Esophagus muscularis mucosa (tissue), 4 donors: ENCODE data around the gene NRIP1.

Experiments used
- CTCF ChIP-seq, 3 experiments: fragments of 200-600 bp in 2 of 3; fragments of 450-650 bp in 1 of 3; sonication (generic) in 2 of 3; IDR thresholded peaks; one replicate each; pipeline ENCODE4 v1.5.1; 2017 to 2019; ENCODE audit warnings: antibody characterized with exemption in 3 of 3, mild to moderate bottlenecking in 2 of 3, moderate library complexity in 1 of 3
- EP300 ChIP-seq: sonication (generic); formaldehyde crosslinking; IDR thresholded peaks from one replicate; pipeline ENCODE4 v1.6.1; 2017; ENCODE audit warnings: antibody characterized with exemption
- POLR2A ChIP-seq: fragments of 450-650 bp; IDR thresholded peaks from one replicate; pipeline ENCODE4 v1.6.1; 2017; ENCODE audit warnings: antibody characterized with exemption, moderate library complexity, mild to moderate bottlenecking, low read depth
- POLR2AphosphoS5 ChIP-seq, 2 donors: sonication (generic); formaldehyde crosslinking; IDR thresholded peaks; one replicate each; pipeline ENCODE4 v1.6.1; 2017; ENCODE audit warnings: antibody characterized with exemption in 2 of 2

DNA sequence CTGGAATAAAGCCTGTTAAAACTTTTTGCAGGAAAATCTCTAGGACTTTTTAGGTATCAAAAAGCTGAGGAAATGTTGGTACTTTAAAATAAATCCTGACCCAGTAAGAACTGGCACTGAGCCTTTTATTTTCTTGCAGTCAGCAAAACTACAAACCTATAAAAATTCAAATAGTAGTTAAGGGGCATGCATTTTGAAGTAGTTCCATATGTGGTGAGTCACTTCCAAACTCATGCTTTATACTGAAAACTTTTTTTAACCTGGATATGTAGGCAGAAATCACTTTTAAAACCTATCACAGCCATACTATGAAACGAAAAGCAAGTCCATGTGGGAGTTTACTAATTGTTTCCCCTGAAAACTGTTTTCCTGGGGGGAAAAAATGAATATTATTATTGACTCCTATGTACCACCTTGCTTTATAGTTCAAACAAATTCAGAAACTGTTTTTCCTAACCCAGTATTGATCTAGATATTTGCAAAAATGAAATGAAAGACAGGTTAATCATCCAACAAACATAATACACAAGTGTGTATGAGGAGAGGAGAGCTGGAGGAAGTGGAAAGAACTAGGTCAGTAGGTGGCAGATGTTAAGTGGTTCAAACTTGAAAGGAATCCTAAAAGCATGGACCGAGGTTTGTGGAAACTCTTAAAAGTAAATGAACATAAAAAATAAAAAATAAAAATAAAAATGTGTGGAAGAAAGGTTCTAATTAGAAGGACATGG is 30.5 kb downstream of the NRIP1 start:
- TF ChIP-seq CTCF (IDR thresholded peaks at IDR 0.05) (no peak), POLR2A (no peak), EP300 (no peak), POLR2AphosphoS5 (IDR thresholded peaks at IDR 0.05) (no peak)
